HepG2 (cell line): ENCODE results near the gene FAM120B. TPM values are rescaled to one million over a fixed set of nuclear protein-coding genes. Genes with fewer than 3 reads are reported as not detected.

ENCODE experiments used
- ATAC-seq: fragments of 200-7000 bp; cut with Tn5 transposase; 3 replicates; pipeline ENCODE4 v1.9.1; 2020; ENCODE audit warnings: mild to moderate bottlenecking, moderate library complexity
- BruUV-seq: library from RNA; stranded (reverse); fragments of 400-500 nt; replicated peaks from 2 replicates; lab custom pipeline; 2021; lab: Mats Ljungman, UMichigan
- CTCF ChIA-PET: fragments of 300-600 bp; formaldehyde crosslinking; extraction: SDS; loops from one replicate; lab custom pipeline; 2021; ENCODE audit warnings: low total read pairs, inconsistent platforms, low intra/inter-chr PET ratio; lab: Yijun Ruan, JAX
- POLR2A ChIA-PET: fragments of 350-600 bp; sonication (Branson Sonifier 250); formaldehyde crosslinking; loops from one replicate; lab custom pipeline; 2020; ENCODE audit warnings: antibody characterized with exemption, inconsistent platforms; lab: Yijun Ruan, JAX
- DNase-seq: peaks from one replicate; pipeline ENCODE4 v3.0.0-alpha.2; 2015; ENCODE audit warnings: low spot score
- FAIRE-seq: peaks from 3 replicates; lab custom pipeline; 2011; peaks lifted over from hg19 to GRCh38; lab: Jason Lieb, UNC
- H2AFZ ChIP-seq: one replicate; pipeline ENCODE4 v1.6.1; 2011; ENCODE audit warnings: low read length, inconsistent platforms
- H3K27ac ChIP-seq: fragments of 300-600 bp; 3 replicates; pipeline ENCODE4 v1.8.0; 2011; ENCODE audit warnings: mixed run types, mild to moderate bottlenecking, mixed read lengths, low read length, inconsistent platforms; ENCODE audit not compliant: insufficient read depth; ENCODE audit errors: extremely low read length
- H3K27me3 ChIP-seq, 2 experiments: fragments of 200-600 bp in 1 of 2; 2 replicates in 1 of 2; 3 replicates in 1 of 2; pipeline versions ENCODE4 v1.6.0 to v1.8.0; 2011; ENCODE audit warnings: low read length in 2 of 2, mild to moderate bottlenecking in 2 of 2, moderate library complexity in 2 of 2, inconsistent platforms in 1 of 2; ENCODE audit not compliant: insufficient read depth in 2 of 2, control insufficient read depth in 1 of 2
- H3K36me3 ChIP-seq, 2 experiments: fragments of 200-600 bp in 1 of 2; replicated peaks in 1 of 2; 2 replicates in 1 of 2; 3 replicates in 1 of 2; pipeline versions ENCODE4 v1.5.1 to v1.8.0; 2011; ENCODE audit warnings: low read length in 2 of 2, inconsistent platforms in 1 of 2; ENCODE audit not compliant: insufficient read depth in 2 of 2, control insufficient read depth in 1 of 2
- H3K4me1 ChIP-seq: 2 replicates; pipeline ENCODE4 v1.5.1; 2012; ENCODE audit warnings: low read length, inconsistent platforms; ENCODE audit not compliant: insufficient read depth
- H3K4me2 ChIP-seq: 2 replicates; pipeline ENCODE4 v1.6.0; 2011; ENCODE audit warnings: low read depth, low read length, inconsistent platforms
- H3K4me3 ChIP-seq, 3 experiments: fragments of 200-600 bp in 1 of 3; sonication (generic), shearing (Covaris generic) in 1 of 3; replicated peaks in 1 of 3; 2 replicates each; pipeline ENCODE4 v1.5.1; 2011 to 2016; ENCODE audit warnings: low read length in 3 of 3, inconsistent platforms in 2 of 3, low read depth in 2 of 3, mild to moderate bottlenecking in 2 of 3, control low read depth in 1 of 3, mixed read lengths in 1 of 3; ENCODE audit not compliant: insufficient read depth in 1 of 3
- H3K79me2 ChIP-seq: one replicate; pipeline ENCODE4 v1.6.1; 2011; ENCODE audit warnings: low read length, inconsistent platforms; ENCODE audit not compliant: insufficient read depth
- H3K9ac ChIP-seq: 2 replicates; pipeline ENCODE4 v1.6.0; 2011; ENCODE audit warnings: mild to moderate bottlenecking, low read depth, low read length, inconsistent platforms; ENCODE audit not compliant: insufficient read depth
- H3K9me3 ChIP-seq: 2 replicates; pipeline ENCODE4 v1.5.1; 2012; ENCODE audit warnings: mild to moderate bottlenecking, low read length
- H4K20me1 ChIP-seq: 2 replicates; pipeline ENCODE4 v1.6.0; 2011; ENCODE audit warnings: inconsistent platforms, mild to moderate bottlenecking, low read length, moderate library complexity; ENCODE audit not compliant: insufficient read depth
- ELF4 ChIP-seq: sonication (generic); formaldehyde crosslinking; IDR thresholded peaks from 2 replicates; pipeline ENCODE4 v1.5.0; 2020; ENCODE audit warnings: missing genetic modification reagents, mild to moderate bottlenecking, moderate library complexity, borderline replicate concordance
- EZH2 ChIP-seq: conservative IDR thresholded peaks from 2 replicates; pipeline ENCODE4 v1.6.1; 2012; ENCODE audit warnings: mild to moderate bottlenecking, low read depth, low read length, moderate library complexity
- MED1 ChIP-seq: sonication (generic); formaldehyde crosslinking; IDR thresholded peaks from 2 replicates; pipeline ENCODE4 v1.4.0; 2020; ENCODE audit warnings: missing genetic modification reagents
- NCOA2 ChIP-seq: sonication (generic); formaldehyde crosslinking; IDR thresholded peaks from 2 replicates; pipeline ENCODE4 v1.8.0; 2022; ENCODE audit warnings: inconsistent platforms
- SNAI1 ChIP-seq: sonication (generic); formaldehyde crosslinking; IDR thresholded peaks from 2 replicates; pipeline ENCODE4 v1.5.0; 2020; ENCODE audit warnings: mild to moderate bottlenecking, missing genetic modification reagents, borderline replicate concordance
- SPEN ChIP-seq: sonication (generic); formaldehyde crosslinking; IDR thresholded peaks from 2 replicates; pipeline ENCODE4 v1.5.1; 2020; ENCODE audit warnings: low read depth, mild to moderate bottlenecking, missing genetic modification reagents
- ZFAT ChIP-seq: sonication (generic); formaldehyde crosslinking; conservative IDR thresholded peaks from 2 replicates; pipeline ENCODE4 v1.8.1; 2023; ENCODE audit warnings: missing genetic modification reagents, inconsistent platforms
- ZNF235 ChIP-seq: sonication (generic); formaldehyde crosslinking; IDR thresholded peaks from 2 replicates; pipeline ENCODE4 v1.8.1; 2023; ENCODE audit warnings: mild to moderate bottlenecking, missing genetic modification reagents, borderline replicate concordance
- ZNF737 ChIP-seq: sonication (generic); formaldehyde crosslinking; IDR thresholded peaks from 2 replicates; pipeline ENCODE4 v1.5.0; 2020; ENCODE audit warnings: missing genetic modification reagents, mild to moderate bottlenecking, borderline replicate concordance
- ZNF749 ChIP-seq: sonication (generic); formaldehyde crosslinking; IDR thresholded peaks from 2 replicates; pipeline ENCODE4 v1.8.0; 2022; ENCODE audit warnings: mild to moderate bottlenecking, missing genetic modification reagents, moderate library complexity, borderline replicate concordance
- ZNF879 ChIP-seq: sonication (generic); formaldehyde crosslinking; IDR thresholded peaks from 2 replicates; pipeline ENCODE4 v1.8.1; 2023; ENCODE audit warnings: missing genetic modification reagents
- WGBS: methylation state at CpG from one replicate; pipeline ENCODE4 v1.1.6; 2017; ENCODE audit warnings: low lambda C conversion rate; 5-methylcytosine and 5-hydroxymethylcytosine counted together
- in situ Hi-C: cut with HindIII; loops from 2 replicates; pipeline ENCODE4 v1.10.0; 2017; ENCODE audit warnings: low pct_unique_long_range_greater_than_20kb; ENCODE audit not compliant: extremely low pct_ligation_motif_present
- intact Hi-C: fragments of 100-400 bp; cut with micrococcal nuclease; formaldehyde crosslinking; loops from one replicate; pipeline ENCODE4 v1.10.0; 2022; ENCODE audit not compliant: unreplicated experiment
- polyA plus RNA-seq, 8 experiments: library from polyadenylated mRNA; depleted of rRNA in 3 of 8; stranded (reverse) in 7 of 8; unstranded in 1 of 8; fragments of >200 nt; fragmentation: Illumina TruSeq in 4 of 8; extraction: Trizol in 4 of 8; gene quantifications; 2 replicates each; pipeline versions ENCODE4 v1.2.1 to v1.2.3, GENCODE V29; 2011 to 2016; ENCODE audit warnings: low read depth in 4 of 8, missing spikeins in 1 of 8, mixed read lengths in 1 of 8; ENCODE audit not compliant: insufficient read depth in 1 of 8
- total RNA-seq, 5 experiments: library from RNA; depleted of rRNA; stranded (reverse); fragments of >200 nt; fragmentation: Illumina TruSeq; extraction: Trizol; gene quantifications; 2 replicates each; pipeline ENCODE4 v1.2.3, GENCODE V29; 2016; ENCODE audit warnings: low read depth in 1 of 5
- TF ChIP-seq, protein P1 (sequence below): sonication (generic); formaldehyde crosslinking; IDR thresholded peaks from 2 replicates; pipeline ENCODE4 v1.4.0; 2020; ENCODE audit warnings: missing genetic modification reagents
- TF ChIP-seq, protein P2 (sequence below): sonication (generic); formaldehyde crosslinking; IDR thresholded peaks from 2 replicates; pipeline ENCODE4 v1.4.0; 2020; ENCODE audit warnings: missing genetic modification reagents
- TF ChIP-seq, protein P3 (sequence below): IDR thresholded peaks from 2 replicates; pipeline ENCODE4 v1.6.1; 2016

FAM120B gene
- total and polyA plus RNA-seq, 2 of the 13 experiments (the other 11 are each of a cell fraction or from before 2014, with no cell fraction given): 9.2 to 10.7 TPM

DNA sequence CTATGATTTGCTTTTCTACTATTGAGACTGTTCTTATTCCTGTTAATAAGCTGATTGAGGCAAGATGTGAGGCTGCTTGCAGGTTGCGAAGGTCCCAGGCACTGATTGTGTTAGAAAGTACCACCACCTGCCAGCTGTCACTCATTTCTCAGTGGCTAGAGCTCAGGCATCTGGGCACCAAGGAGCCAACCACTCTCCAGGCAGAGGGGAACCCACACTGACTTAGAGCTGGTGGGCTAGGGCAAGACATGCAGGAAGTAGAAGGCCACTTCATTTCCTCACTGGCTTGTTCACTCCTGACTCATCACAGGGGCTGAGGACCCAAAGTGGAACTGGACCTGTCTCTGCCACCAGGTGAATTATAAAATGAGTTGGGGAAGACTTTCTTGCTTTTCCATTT is 7.9 kb upstream of the FAM120B start (continued):
- TF ChIP-seq, protein P1, sequence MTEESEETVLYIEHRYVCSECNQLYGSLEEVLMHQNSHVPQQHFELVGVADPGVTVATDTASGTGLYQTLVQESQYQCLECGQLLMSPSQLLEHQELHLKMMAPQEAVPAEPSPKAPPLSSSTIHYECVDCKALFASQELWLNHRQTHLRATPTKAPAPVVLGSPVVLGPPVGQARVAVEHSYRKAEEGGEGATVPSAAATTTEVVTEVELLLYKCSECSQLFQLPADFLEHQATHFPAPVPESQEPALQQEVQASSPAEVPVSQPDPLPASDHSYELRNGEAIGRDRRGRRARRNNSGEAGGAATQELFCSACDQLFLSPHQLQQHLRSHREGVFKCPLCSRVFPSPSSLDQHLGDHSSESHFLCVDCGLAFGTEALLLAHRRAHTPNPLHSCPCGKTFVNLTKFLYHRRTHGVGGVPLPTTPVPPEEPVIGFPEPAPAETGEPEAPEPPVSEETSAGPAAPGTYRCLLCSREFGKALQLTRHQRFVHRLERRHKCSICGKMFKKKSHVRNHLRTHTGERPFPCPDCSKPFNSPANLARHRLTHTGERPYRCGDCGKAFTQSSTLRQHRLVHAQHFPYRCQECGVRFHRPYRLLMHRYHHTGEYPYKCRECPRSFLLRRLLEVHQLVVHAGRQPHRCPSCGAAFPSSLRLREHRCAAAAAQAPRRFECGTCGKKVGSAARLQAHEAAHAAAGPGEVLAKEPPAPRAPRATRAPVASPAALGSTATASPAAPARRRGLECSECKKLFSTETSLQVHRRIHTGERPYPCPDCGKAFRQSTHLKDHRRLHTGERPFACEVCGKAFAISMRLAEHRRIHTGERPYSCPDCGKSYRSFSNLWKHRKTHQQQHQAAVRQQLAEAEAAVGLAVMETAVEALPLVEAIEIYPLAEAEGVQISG (CRISPR knock-in tag): no peak

DNA sequence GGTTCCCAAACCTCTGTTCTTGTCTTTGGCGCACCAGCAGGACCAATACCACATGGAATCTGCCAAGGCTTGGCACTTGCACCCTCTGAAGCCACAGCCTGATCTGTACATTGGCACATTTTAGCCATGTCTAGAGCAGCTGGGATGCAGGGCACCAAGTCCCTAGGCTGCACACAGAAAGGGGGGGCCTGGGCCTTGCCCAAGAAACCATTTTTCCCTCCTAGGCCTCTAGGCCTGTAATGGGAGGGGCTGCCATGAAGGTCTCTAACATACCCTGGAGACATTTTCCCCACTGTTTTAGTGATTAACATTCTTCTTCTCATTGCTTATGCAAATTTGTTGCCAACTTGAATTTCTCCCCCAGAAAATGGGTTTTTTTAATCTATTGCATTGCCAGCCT is 5.4 kb upstream of the FAM120B start:
- intact Hi-C loops (loop anchor here (10.0 kb wide), 1 partner anchor 124 kb away; no protein-coding TSS in a partner anchor), in situ Hi-C loops (no loop called here)
- H2AFZ ChIP-seq: no peak overlapping the region
- no peaks in the 10 kb centered on the region for H3K79me2 ChIP-seq
- H3K36me3 ChIP-seq: no peaks in the 10 kb centered on the region
- H3K4me3 ChIP-seq: no peak overlapping the region
- H3K4me1 ChIP-seq: peaks cover 11% of the 10 kb centered on the region
- H3K27me3 ChIP-seq: peaks cover 0 to 19% of the 10 kb centered on the region in 2 experiments; a peak in 3 of 5 replicates
- ChIA-PET POLR2A (no interaction called here), CTCF (no interaction called here)
- H3K4me2 ChIP-seq: no peak overlapping the region
- no peak overlapping the region for H3K9ac ChIP-seq
- H3K27ac ChIP-seq: no peak overlapping the region
- no TSS peak for BruUV-seq
- peaks cover 11% of the 10 kb centered on the region; the same call in 1 of the 2 replicates for H3K9me3 ChIP-seq
- ATAC-seq: no peak
- no peak for DNase-seq
- H4K20me1 ChIP-seq: no peaks in the 10 kb centered on the region
- no peak for FAIRE-seq
- 0% methylated on average over 1 of the region's 1 CpG for WGBS
- no peak for TF ChIP-seq ZNF235 (CRISPR knock-in tag)
- TF ChIP-seq MED1 (CRISPR knock-in tag): no peak
- TF ChIP-seq ELF4: no peak
- no peak for TF ChIP-seq SNAI1 (CRISPR knock-in tag)
- TF ChIP-seq ZFAT (CRISPR knock-in tag): no peak
- TF ChIP-seq EZH2: no peak
- TF ChIP-seq, protein P2, sequence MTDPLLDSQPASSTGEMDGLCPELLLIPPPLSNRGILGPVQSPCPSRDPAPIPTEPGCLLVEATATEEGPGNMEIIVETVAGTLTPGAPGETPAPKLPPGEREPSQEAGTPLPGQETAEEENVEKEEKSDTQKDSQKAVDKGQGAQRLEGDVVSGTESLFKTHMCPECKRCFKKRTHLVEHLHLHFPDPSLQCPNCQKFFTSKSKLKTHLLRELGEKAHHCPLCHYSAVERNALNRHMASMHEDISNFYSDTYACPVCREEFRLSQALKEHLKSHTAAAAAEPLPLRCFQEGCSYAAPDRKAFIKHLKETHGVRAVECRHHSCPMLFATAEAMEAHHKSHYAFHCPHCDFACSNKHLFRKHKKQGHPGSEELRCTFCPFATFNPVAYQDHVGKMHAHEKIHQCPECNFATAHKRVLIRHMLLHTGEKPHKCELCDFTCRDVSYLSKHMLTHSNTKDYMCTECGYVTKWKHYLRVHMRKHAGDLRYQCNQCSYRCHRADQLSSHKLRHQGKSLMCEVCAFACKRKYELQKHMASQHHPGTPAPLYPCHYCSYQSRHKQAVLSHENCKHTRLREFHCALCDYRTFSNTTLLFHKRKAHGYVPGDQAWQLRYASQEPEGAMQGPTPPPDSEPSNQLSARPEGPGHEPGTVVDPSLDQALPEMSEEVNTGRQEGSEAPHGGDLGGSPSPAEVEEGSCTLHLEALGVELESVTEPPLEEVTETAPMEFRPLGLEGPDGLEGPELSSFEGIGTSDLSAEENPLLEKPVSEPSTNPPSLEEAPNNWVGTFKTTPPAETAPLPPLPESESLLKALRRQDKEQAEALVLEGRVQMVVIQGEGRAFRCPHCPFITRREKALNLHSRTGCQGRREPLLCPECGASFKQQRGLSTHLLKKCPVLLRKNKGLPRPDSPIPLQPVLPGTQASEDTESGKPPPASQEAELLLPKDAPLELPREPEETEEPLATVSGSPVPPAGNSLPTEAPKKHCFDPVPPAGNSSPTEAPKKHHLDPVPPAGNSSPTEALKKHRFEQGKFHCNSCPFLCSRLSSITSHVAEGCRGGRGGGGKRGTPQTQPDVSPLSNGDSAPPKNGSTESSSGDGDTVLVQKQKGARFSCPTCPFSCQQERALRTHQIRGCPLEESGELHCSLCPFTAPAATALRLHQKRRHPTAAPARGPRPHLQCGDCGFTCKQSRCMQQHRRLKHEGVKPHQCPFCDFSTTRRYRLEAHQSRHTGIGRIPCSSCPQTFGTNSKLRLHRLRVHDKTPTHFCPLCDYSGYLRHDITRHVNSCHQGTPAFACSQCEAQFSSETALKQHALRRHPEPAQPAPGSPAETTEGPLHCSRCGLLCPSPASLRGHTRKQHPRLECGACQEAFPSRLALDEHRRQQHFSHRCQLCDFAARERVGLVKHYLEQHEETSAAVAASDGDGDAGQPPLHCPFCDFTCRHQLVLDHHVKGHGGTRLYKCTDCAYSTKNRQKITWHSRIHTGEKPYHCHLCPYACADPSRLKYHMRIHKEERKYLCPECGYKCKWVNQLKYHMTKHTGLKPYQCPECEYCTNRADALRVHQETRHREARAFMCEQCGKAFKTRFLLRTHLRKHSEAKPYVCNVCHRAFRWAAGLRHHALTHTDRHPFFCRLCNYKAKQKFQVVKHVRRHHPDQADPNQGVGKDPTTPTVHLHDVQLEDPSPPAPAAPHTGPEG (CRISPR knock-in tag): no peak
- no peak for TF ChIP-seq SPEN (CRISPR knock-in tag)
- no peak for TF ChIP-seq NCOA2 (CRISPR knock-in tag)
- TF ChIP-seq, protein P3, sequence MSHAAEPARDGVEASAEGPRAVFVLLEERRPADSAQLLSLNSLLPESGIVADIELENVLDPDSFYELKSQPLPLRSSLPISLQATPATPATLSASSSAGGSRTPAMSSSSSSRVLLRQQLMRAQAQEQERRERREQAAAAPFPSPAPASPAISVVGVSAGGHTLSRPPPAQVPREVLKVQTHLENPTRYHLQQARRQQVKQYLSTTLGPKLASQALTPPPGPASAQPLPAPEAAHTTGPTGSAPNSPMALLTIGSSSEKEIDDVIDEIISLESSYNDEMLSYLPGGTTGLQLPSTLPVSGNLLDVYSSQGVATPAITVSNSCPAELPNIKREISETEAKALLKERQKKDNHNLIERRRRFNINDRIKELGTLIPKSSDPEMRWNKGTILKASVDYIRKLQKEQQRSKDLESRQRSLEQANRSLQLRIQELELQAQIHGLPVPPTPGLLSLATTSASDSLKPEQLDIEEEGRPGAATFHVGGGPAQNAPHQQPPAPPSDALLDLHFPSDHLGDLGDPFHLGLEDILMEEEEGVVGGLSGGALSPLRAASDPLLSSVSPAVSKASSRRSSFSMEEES (CRISPR knock-in tag): no peak
- TF ChIP-seq ZNF737 (CRISPR knock-in tag): no peak
- no peak for TF ChIP-seq ZNF749 (CRISPR knock-in tag)
- TF ChIP-seq ZNF879 (CRISPR knock-in tag): no peak
